GM10248 (cell line): ENCODE results near the gene RPE.

Source experiments
- CTCF ChIA-PET: fragments of 300-600 bp; sonication (Branson Sonifier 250); formaldehyde crosslinking; extraction: SDS; loops from one replicate; lab custom pipeline; 2021; ENCODE audit warnings: antibody characterized with exemption; lab: Yijun Ruan, JAX
- POLR2A ChIA-PET: fragments of 350-650 bp; sonication (Branson Sonifier 250); formaldehyde crosslinking; extraction: SDS; loops from one replicate; lab custom pipeline; 2020; ENCODE audit warnings: antibody characterized with exemption; lab: Yijun Ruan, JAX
- DNase-seq: peaks from one replicate; pipeline ENCODE4 v3.0.0; 2012; ENCODE audit errors: extremely low spot score
- CTCF ChIP-seq: IDR thresholded peaks from 2 replicates; pipeline ENCODE4 v1.5.1; 2012; ENCODE audit warnings: mild to moderate bottlenecking, low read depth; ENCODE audit errors: extremely low read depth, missing control alignments, control extremely low read depth

The RPE gene

GRCh38 chr2:209976698-209977385 is 25.6 kb upstream of the RPE start:
- CTCF ChIA-PET, result interaction anchor here (0.7 to 5.9 kb wide), 11 partner anchors 9 to 422 kb away, joined by 3 to 95 read pairs (median 4); no protein-coding TSS in a partner anchor
- POLR2A ChIA-PET, result no interaction called here
- no peak for TF ChIP-seq CTCF
- peak; percentile 19 for DNase-seq

GRCh38 chr2:209977386-209978239 is 24.8 kb upstream of the RPE start:
- ChIA-PET CTCF (interaction anchor here (0.7 to 5.9 kb wide), 11 partner anchors 9 to 421 kb away, joined by 3 to 95 read pairs (median 4); no protein-coding TSS in a partner anchor), POLR2A (no interaction called here)
- TF ChIP-seq CTCF, result peak; percentile 20
- DNase-seq, result peak; percentile 49

GRCh38 chr2:209984291-209984690 is 18.1 kb upstream of the RPE start:
- CTCF ChIA-PET, result interaction anchor here (1.1 to 1.5 kb wide), 3 partner anchors 14 to 214 kb away, joined by 3 read pairs; no protein-coding TSS in a partner anchor
- no peak for DNase-seq
- TF ChIP-seq CTCF, result no peak
- POLR2A ChIA-PET, result no interaction called here

GRCh38 chr2:209985874-209986273 is 16.6 kb upstream of the RPE start:
- TF ChIP-seq CTCF, result no peak
- ChIA-PET CTCF (interaction anchor here (1.0 to 2.4 kb wide), 5 partner anchors 8 to 235 kb away, joined by 3 to 8 read pairs (median 3); no protein-coding TSS in a partner anchor), POLR2A (no interaction called here)
- no peak for DNase-seq

- ChIA-PET POLR2A (no interaction called here), CTCF (interaction anchor here (1.0 to 2.4 kb wide), 3 partner anchors 9 to 234 kb away, joined by 3 to 8 read pairs (median 3); no protein-coding TSS in a partner anchor)
- DNase-seq, result no peak
Measured at GRCh38 chr2:209986415-209986814, 16.0 kb upstream of the RPE start.

More at GRCh38 chr2:209986415-209986814, 16.0 kb upstream of the RPE start:
- TF ChIP-seq CTCF, result no peak
